SU-DHL-6 (cell line): ENCODE data around the gene KRT23.

Experiments used
- H2AFZ ChIP-seq: fragments of 200-600 bp; sonication (generic); 2 replicates; pipeline ENCODE4 v1.6.1; 2014; ENCODE audit warnings: low read depth, mild to moderate bottlenecking, moderate library complexity, mixed read lengths, antibody characterized with exemption, low read length; ENCODE audit not compliant: severe bottlenecking
- H3F3A ChIP-seq: fragments of 200-600 bp; shearing (Covaris generic); 2 replicates; pipeline ENCODE4 v1.6.0; 2016; ENCODE audit warnings: antibody characterized with exemption, mild to moderate bottlenecking; ENCODE audit not compliant: insufficient read depth
- H3K27ac ChIP-seq: fragments of 200-600 bp; sonication (generic); 2 replicates; pipeline ENCODE4 v1.5.1; 2016; ENCODE audit warnings: low read depth, mild to moderate bottlenecking, low read length, moderate library complexity, mixed read lengths
- H3K27me3 ChIP-seq: fragments of 200-600 bp; sonication (generic), shearing (Covaris generic); 2 replicates; pipeline ENCODE4 v1.6.0; 2014; ENCODE audit warnings: mild to moderate bottlenecking, low read length
- H3K36me3 ChIP-seq: fragments of 200-600 bp; sonication (generic); 2 replicates; pipeline ENCODE4 v1.6.1; 2014; ENCODE audit warnings: mild to moderate bottlenecking, low read length, mixed read lengths
- H3K4me2 ChIP-seq: fragments of 300-600, 200-600 bp; shearing (Covaris generic), sonication (generic); 2 replicates; pipeline ENCODE4 v1.6.0; 2014; ENCODE audit warnings: low read length, low read depth, mild to moderate bottlenecking; ENCODE audit not compliant: poor library complexity, severe bottlenecking
- H3K4me3 ChIP-seq: fragments of 200-600 bp; sonication (generic); 2 replicates; pipeline ENCODE4 v1.5.1; 2014; ENCODE audit warnings: antibody characterized with exemption, low read length, mild to moderate bottlenecking, mixed read lengths; ENCODE audit not compliant: insufficient read depth, poor library complexity, severe bottlenecking
- H3K79me2 ChIP-seq: fragments of 200-600 bp; sonication (generic); 2 replicates; pipeline ENCODE4 v1.6.1; 2014; ENCODE audit warnings: mild to moderate bottlenecking, low read length, moderate library complexity; ENCODE audit not compliant: insufficient read depth
- H3K9ac ChIP-seq: fragments of 200-600 bp; sonication (generic); 2 replicates; pipeline ENCODE4 v1.7.0; 2014; ENCODE audit warnings: mild to moderate bottlenecking, low read length
- H3K9me2 ChIP-seq: fragments of 200-600 bp; sonication (generic); replicated peaks from 2 replicates; pipeline ENCODE4 v1.6.1; 2014; ENCODE audit warnings: low read length; ENCODE audit not compliant: insufficient read depth
- H3K9me3 ChIP-seq: fragments of 200-600 bp; sonication (generic); 2 replicates; pipeline ENCODE4 v1.6.1; 2014; ENCODE audit warnings: low read length, mixed read lengths; ENCODE audit not compliant: insufficient read depth
- H4K20me1 ChIP-seq: fragments of 200-600 bp; sonication (generic); 2 replicates; pipeline ENCODE4 v1.6.1; 2014; ENCODE audit warnings: low read depth, mild to moderate bottlenecking, antibody characterized with exemption, low read length, moderate library complexity, mixed read lengths
- CTCF ChIP-seq: fragments of 200-600 bp; sonication (generic); IDR thresholded peaks from one replicate; pipeline ENCODE4 v1.5.1; 2017; ENCODE audit warnings: antibody characterized with exemption, mild to moderate bottlenecking, low read length, moderate library complexity; ENCODE audit not compliant: insufficient read depth, poor library complexity, severe bottlenecking
- EZH2phosphoT487 ChIP-seq: fragments of 200-600 bp; sonication (generic), shearing (Covaris generic); conservative IDR thresholded peaks from 2 replicates; pipeline ENCODE4 v1.6.1; 2018; ENCODE audit warnings: mild to moderate bottlenecking, antibody characterized with exemption, low read length, moderate library complexity, mixed read lengths

The KRT23 gene

GRCh38 chr17:40978575-40979151, 41.2 kb upstream of the KRT23 start:
- no peak overlapping the region for H3K9ac ChIP-seq
- no peak for TF ChIP-seq CTCF
- TF ChIP-seq EZH2phosphoT487 = no peak
- no peaks in the 10 kb centered on the region for H3F3A ChIP-seq
- no peak overlapping the region for H3K4me3 ChIP-seq
- no peak overlapping the region for H3K27ac ChIP-seq
- no peaks in the 10 kb centered on the region for H3K9me3 ChIP-seq
- H3K9me2 ChIP-seq = no peaks in the 10 kb centered on the region
- no peaks in the 10 kb centered on the region for H3K36me3 ChIP-seq
- no peaks in the 10 kb centered on the region for H4K20me1 ChIP-seq
- no peak overlapping the region for H3K4me2 ChIP-seq
- H3K27me3 ChIP-seq = no peaks in the 10 kb centered on the region
- H2AFZ ChIP-seq = no peak overlapping the region
- H3K79me2 ChIP-seq = no peaks in the 10 kb centered on the region

GRCh38 chr17:40975516-40975915, 38.1 kb upstream of the KRT23 start:
- Histone ChIP-seq H3K9me3 (no peaks in the 10 kb centered on the region), H2AFZ (no peak overlapping the region), H3K4me2 (no peak overlapping the region), H3F3A (no peaks in the 10 kb centered on the region), H3K9me2 (no peaks in the 10 kb centered on the region), H3K36me3 (no peaks in the 10 kb centered on the region), H3K27ac (no peak overlapping the region), H3K79me2 (no peaks in the 10 kb centered on the region), H3K4me3 (no peak overlapping the region), H3K27me3 (no peaks in the 10 kb centered on the region), H4K20me1 (no peaks in the 10 kb centered on the region), H3K9ac (no peak overlapping the region)
- TF ChIP-seq EZH2phosphoT487 = no peak
- no peak for TF ChIP-seq CTCF

- H3K9me2 ChIP-seq = no peaks in the 10 kb centered on the region
- TF ChIP-seq EZH2phosphoT487 (no peak), CTCF (no peak)
- H3F3A ChIP-seq = no peaks in the 10 kb centered on the region
- no peaks in the 10 kb centered on the region for H4K20me1 ChIP-seq
- no peak overlapping the region for H3K9ac ChIP-seq
- no peaks in the 10 kb centered on the region for H3K36me3 ChIP-seq
- H3K27ac ChIP-seq = no peak overlapping the region
- no peak overlapping the region for H2AFZ ChIP-seq
- H3K4me2 ChIP-seq = no peak overlapping the region
- no peaks in the 10 kb centered on the region for H3K27me3 ChIP-seq
- no peaks in the 10 kb centered on the region for H3K79me2 ChIP-seq
- no peaks in the 10 kb centered on the region for H3K9me3 ChIP-seq
- H3K4me3 ChIP-seq = no peak overlapping the region
Measured at GRCh38 chr17:40974366-40974765, 36.9 kb upstream of the KRT23 start.
